GM23338 (cell line): ENCODE data around the gene MAGI1. TPM values are rescaled to one million over a fixed set of nuclear protein-coding genes. Genes with fewer than 3 reads are reported as not detected.

Experiments
- ATAC-seq: fragments of 200-7000 bp; cut with Tn5 transposase; 3 replicates; pipeline ENCODE4 v1.9.1; 2020
- DNase-seq: peaks from one replicate; pipeline ENCODE4 v3.0.0-alpha.2; 2015; ENCODE audit warnings: low spot score
- H2AFZ ChIP-seq: fragments of 200-600 bp; sonication (generic); 2 replicates; pipeline ENCODE4 v1.8.0; 2016; ENCODE audit warnings: antibody characterized with exemption, mild to moderate bottlenecking, moderate library complexity
- H3F3A ChIP-seq: fragments of 200-600 bp; sonication (generic); replicated peaks from 2 replicates; pipeline ENCODE4 v1.8.0; 2017; ENCODE audit warnings: antibody characterized with exemption, mixed run types, low read depth
- H3K27ac ChIP-seq: fragments of 200-600 bp; sonication (generic); 2 replicates; pipeline ENCODE4 v1.6.1; 2016; ENCODE audit warnings: low read depth
- H3K27me3 ChIP-seq: fragments of 200-600 bp; sonication (generic); 2 replicates; pipeline ENCODE4 v1.8.0; 2016; ENCODE audit warnings: mild to moderate bottlenecking, mixed run types, moderate library complexity; ENCODE audit not compliant: insufficient read depth
- H3K36me3 ChIP-seq: fragments of 200-600 bp; sonication (generic); 2 replicates; pipeline ENCODE4 v1.8.0; 2016; ENCODE audit warnings: mild to moderate bottlenecking; ENCODE audit not compliant: insufficient read depth
- H3K4me1 ChIP-seq: fragments of 200-600 bp; sonication (generic); 2 replicates; pipeline ENCODE4 v1.8.0; 2016; ENCODE audit warnings: mild to moderate bottlenecking, moderate library complexity; ENCODE audit not compliant: insufficient read depth
- H3K4me2 ChIP-seq: fragments of 200-600 bp; sonication (generic); 2 replicates; pipeline ENCODE4 v1.7.1; 2017; ENCODE audit warnings: mixed run types
- H3K4me3 ChIP-seq: fragments of 200-600 bp; sonication (generic); 2 replicates; pipeline ENCODE4 v1.6.1; 2016; ENCODE audit warnings: mixed run types
- H3K79me2 ChIP-seq: fragments of 200-600 bp; sonication (generic); replicated peaks from 2 replicates; pipeline ENCODE4 v1.8.0; 2017; ENCODE audit warnings: mild to moderate bottlenecking; ENCODE audit not compliant: insufficient read depth
- H3K9me2 ChIP-seq: fragments of 200-600 bp; sonication (generic); 2 replicates; pipeline ENCODE4 v1.8.0; 2017; ENCODE audit not compliant: insufficient read depth
- H4K20me1 ChIP-seq: fragments of 200-600 bp; sonication (generic); replicated peaks from 2 replicates; pipeline ENCODE4 v1.8.0; 2017; ENCODE audit warnings: mild to moderate bottlenecking; ENCODE audit not compliant: insufficient read depth
- H3K27ac Mint-ChIP-seq: 2 replicates; pipeline ENCODE4 v1.8.0; 2020; ENCODE audit warnings: inconsistent platforms, mild to moderate bottlenecking, moderate library complexity, mixed read lengths
- H3K27me3 Mint-ChIP-seq: 3 replicates; pipeline ENCODE4 v1.8.0; 2022; ENCODE audit warnings: low read depth, mild to moderate bottlenecking, moderate library complexity, mixed read lengths, inconsistent platforms; ENCODE audit not compliant: insufficient read depth, poor library complexity
- H3K36me3 Mint-ChIP-seq: 3 replicates; pipeline ENCODE4 v1.8.0; 2021; ENCODE audit warnings: low read depth, mild to moderate bottlenecking, inconsistent platforms, moderate library complexity, mixed read lengths
- H3K4me1 Mint-ChIP-seq: 3 replicates; pipeline ENCODE4 v1.8.0; 2020; ENCODE audit warnings: mild to moderate bottlenecking, inconsistent platforms, mixed read lengths
- H3K4me3 Mint-ChIP-seq: 3 replicates; pipeline ENCODE4 v1.8.0; 2021; ENCODE audit warnings: moderate library complexity, mild to moderate bottlenecking, inconsistent platforms, mixed read lengths
- H3K9me3 Mint-ChIP-seq: 3 replicates; pipeline ENCODE4 v1.8.0; 2020; ENCODE audit warnings: moderate library complexity, mild to moderate bottlenecking, inconsistent platforms, mixed read lengths
- CREB1 ChIP-seq: fragments of 250-450 bp; sonication (Bioruptor Pico); IDR thresholded peaks from 2 replicates; pipeline ENCODE4 v1.5.0; 2020; ENCODE audit warnings: low read depth, mild to moderate bottlenecking, moderate library complexity
- CTCF ChIP-seq, 2 experiments: fragments of 200-600 bp in 1 of 2; sonication (generic) in 1 of 2; conservative IDR thresholded peaks; 2 replicates each; pipeline versions ENCODE4 v1.5.1 to v1.6.1; 2016 to 2017; ENCODE audit warnings: antibody characterized with exemption in 2 of 2, low read depth in 2 of 2, mild to moderate bottlenecking in 2 of 2, moderate library complexity in 1 of 2
- ETS1 ChIP-seq: IDR thresholded peaks from 2 replicates; pipeline ENCODE4 v1.6.1; 2016; ENCODE audit warnings: antibody characterized with exemption
- EZH2 ChIP-seq: fragments of 200-600 bp; sonication (generic); IDR thresholded peaks from one replicate; pipeline ENCODE4 v1.8.0; 2017; ENCODE audit warnings: antibody characterized with exemption, mild to moderate bottlenecking, low read depth; ENCODE audit not compliant: unreplicated experiment
- EZH2phosphoT487 ChIP-seq: fragments of 200-600 bp; sonication (generic); IDR thresholded peaks from one replicate; pipeline ENCODE4 v1.8.1; 2018; ENCODE audit warnings: antibody characterized with exemption; ENCODE audit not compliant: unreplicated experiment
- JUNB ChIP-seq: IDR thresholded peaks from one replicate; pipeline ENCODE4 v1.6.1; 2016; ENCODE audit warnings: antibody characterized with exemption; ENCODE audit not compliant: unreplicated experiment
- NANOG ChIP-seq: IDR thresholded peaks from 2 replicates; pipeline ENCODE4 v1.6.1; 2016; ENCODE audit warnings: antibody characterized with exemption, borderline replicate concordance
- POLR2AphosphoS5 ChIP-seq: IDR thresholded peaks from 2 replicates; pipeline ENCODE4 v1.6.1; 2016; ENCODE audit warnings: antibody characterized with exemption, low read depth
- ZNF114 ChIP-seq: fragments of 250-450 bp; sonication (Bioruptor Pico); IDR thresholded peaks from 2 replicates; pipeline ENCODE4 v1.5.0; 2020; ENCODE audit warnings: mild to moderate bottlenecking, moderate library complexity
- ZNF331 ChIP-seq: fragments of 250-450 bp; sonication (Bioruptor Pico); IDR thresholded peaks from 2 replicates; pipeline ENCODE4 v1.5.0; 2020; ENCODE audit warnings: low read depth, mild to moderate bottlenecking, moderate library complexity
- ZNF462 ChIP-seq: fragments of 250-450 bp; sonication (Bioruptor Pico); IDR thresholded peaks from 2 replicates; pipeline ENCODE4 v1.5.0; 2020; ENCODE audit warnings: mild to moderate bottlenecking, moderate library complexity
- polyA plus RNA-seq: library from polyadenylated mRNA; unstranded; fragments of >200 nt; fragmentation: Nextera tagmentation; extraction: Ambion mirVana; gene quantifications from 2 replicates; pipeline ENCODE4 v1.2.1, GENCODE V29; 2016
- total RNA-seq: library from RNA; depleted of rRNA; stranded (reverse); fragments of >200 nt; shearing (Covaris generic); gene quantifications from 2 replicates; pipeline ENCODE4 v1.2.3, GENCODE V29; 2014

Gene MAGI1
- total and polyA plus RNA-seq, 2 experiments from 2014 or later, result 27.4 to 71.2 TPM

GRCh38 chr3:65433480-65433879 is 605.2 kb downstream of the MAGI1 start (continued):
- TF ChIP-seq ZNF462 (CRISPR knock-in tag) (no peak), EZH2phosphoT487 (no peak), CREB1 (CRISPR knock-in tag) (no peak), ZNF114 (CRISPR knock-in tag) (no peak), NANOG (no peak), CTCF (conservative IDR thresholded peaks at IDR 0.05; ENCODE audit: low read depth in 2 of 2) (no peak), JUNB (no peak)

- H3K79me2 ChIP-seq, result no peaks in the 10 kb centered on the region
- H3K27me3 Mint-ChIP-seq, result no peaks in the 10 kb centered on the region
- DNase-seq, result peak; percentile 18
- H3K4me1 ChIP-seq, result no peaks in the 10 kb centered on the region
- H3K27me3 ChIP-seq, result no peaks in the 10 kb centered on the region
- ATAC-seq, result no peak; the same call in 2 of the 3 replicates
- H3K4me2 ChIP-seq, result no peak overlapping the region
- H2AFZ ChIP-seq, result no peak overlapping the region
- H3K4me3 Mint-ChIP-seq, result no peak overlapping the region
- H3K27ac ChIP-seq, result no peak overlapping the region
- H4K20me1 ChIP-seq, result 0 out of 2 replicates have a peak, but pooled peaks cover 3% of the 10 kb centered on the region
- peaks cover 33% of the 10 kb centered on the region for H3K36me3 ChIP-seq
- H3K4me3 ChIP-seq, result no peak overlapping the region
- no peaks in the 10 kb centered on the region for H3K9me2 ChIP-seq
- H3K9me3 Mint-ChIP-seq, result no peaks in the 10 kb centered on the region
- H3K27ac Mint-ChIP-seq, result no peak overlapping the region; the same call in 1 of the 2 replicates
- H3F3A ChIP-seq, result 0 out of 2 replicates have a peak, but pooled peaks cover 2% of the 10 kb centered on the region
- H3K4me1 Mint-ChIP-seq, result no peaks in the 10 kb centered on the region
- peaks cover 53% of the 10 kb centered on the region for H3K36me3 Mint-ChIP-seq
- TF ChIP-seq ZNF331 (CRISPR knock-in tag) (no peak), CTCF (conservative IDR thresholded peaks at IDR 0.05; ENCODE audit: low read depth in 2 of 2) (no peak), JUNB (no peak), ETS1 (no peak), EZH2 (no peak), EZH2phosphoT487 (no peak), POLR2AphosphoS5 (no peak), NANOG (no peak), CREB1 (CRISPR knock-in tag) (no peak)
Measured at GRCh38 chr3:65432388-65433003, 606.2 kb downstream of the MAGI1 start.
